SK-N-SH (cell line): ENCODE results near the gene OGFR.

Experiments
- CHD2 ChIP-seq: fragments of 150-350 bp; IDR thresholded peaks from 2 replicates; pipeline ENCODE4 v1.6.1; 2018; ENCODE audit warnings: low read length; ENCODE audit not compliant: partially characterized antibody
- EP300 ChIP-seq, 2 experiments: IDR thresholded peaks; 2 replicates each; pipeline versions ENCODE4 v1.4.0 to v1.6.1; 2012; ENCODE audit warnings: borderline replicate concordance in 1 of 2, low read depth in 1 of 2, low read length in 1 of 2
- EZH2phosphoT487 ChIP-seq: fragments of 200-600 bp; sonication (generic); IDR thresholded peaks from 2 replicates; pipeline ENCODE4 v1.6.1; 2017; ENCODE audit warnings: low read depth, mixed run types, mild to moderate bottlenecking, antibody characterized with exemption, moderate library complexity, borderline replicate concordance
- SIN3A ChIP-seq: IDR thresholded peaks from 2 replicates; pipeline ENCODE4 v1.6.1; 2012; ENCODE audit warnings: low read depth, mild to moderate bottlenecking, low read length, moderate library complexity, borderline replicate concordance
- SMC3 ChIP-seq: IDR thresholded peaks from 2 replicates; pipeline ENCODE4 v1.6.1; 2012; ENCODE audit warnings: low read depth, low read length, improper control_type of control experiment
- TAF1 ChIP-seq: IDR thresholded peaks from 2 replicates; pipeline ENCODE4 v1.6.1; 2012; ENCODE audit warnings: low read depth, mild to moderate bottlenecking, low read length, moderate library complexity, borderline replicate concordance
- TF ChIP-seq, protein P1 (sequence below): IDR thresholded peaks from 2 replicates; pipeline ENCODE4 v1.4.0; 2012; ENCODE audit warnings: low read depth, borderline replicate concordance
- TF ChIP-seq, protein P2 (sequence below): fragments of 200-600 bp; sonication (generic); IDR thresholded peaks from 2 replicates; pipeline ENCODE4 v1.6.1; 2017; ENCODE audit warnings: antibody characterized with exemption, mild to moderate bottlenecking, moderate library complexity
- TF ChIP-seq, protein P3 (sequence below): IDR thresholded peaks from 2 replicates; pipeline ENCODE4 v1.4.0; 2012; ENCODE audit warnings: low read depth, borderline replicate concordance
- TF ChIP-seq, protein P4 (sequence below): IDR thresholded peaks from 2 replicates; pipeline ENCODE4 v1.6.1; 2012; ENCODE audit warnings: mild to moderate bottlenecking, low read depth, low read length, moderate library complexity

DNA sequence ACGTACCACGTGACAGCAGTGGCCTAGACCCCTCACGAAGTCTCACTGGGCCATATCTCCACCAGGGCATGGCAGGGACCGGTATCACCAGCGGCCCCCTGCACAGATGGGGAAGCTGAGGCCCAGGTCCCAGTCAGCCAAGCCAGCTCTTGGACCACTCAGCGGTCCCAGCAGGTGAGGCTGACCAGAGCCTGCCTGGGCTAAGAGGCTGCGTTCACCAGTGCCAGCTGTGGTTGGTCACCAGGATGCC lies 11.0 kb upstream of the OGFR start:
- TF ChIP-seq, protein P1, sequence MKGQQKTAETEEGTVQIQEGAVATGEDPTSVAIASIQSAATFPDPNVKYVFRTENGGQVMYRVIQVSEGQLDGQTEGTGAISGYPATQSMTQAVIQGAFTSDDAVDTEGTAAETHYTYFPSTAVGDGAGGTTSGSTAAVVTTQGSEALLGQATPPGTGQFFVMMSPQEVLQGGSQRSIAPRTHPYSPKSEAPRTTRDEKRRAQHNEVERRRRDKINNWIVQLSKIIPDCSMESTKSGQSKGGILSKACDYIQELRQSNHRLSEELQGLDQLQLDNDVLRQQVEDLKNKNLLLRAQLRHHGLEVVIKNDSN, result no peak
- TF ChIP-seq, protein P2, sequence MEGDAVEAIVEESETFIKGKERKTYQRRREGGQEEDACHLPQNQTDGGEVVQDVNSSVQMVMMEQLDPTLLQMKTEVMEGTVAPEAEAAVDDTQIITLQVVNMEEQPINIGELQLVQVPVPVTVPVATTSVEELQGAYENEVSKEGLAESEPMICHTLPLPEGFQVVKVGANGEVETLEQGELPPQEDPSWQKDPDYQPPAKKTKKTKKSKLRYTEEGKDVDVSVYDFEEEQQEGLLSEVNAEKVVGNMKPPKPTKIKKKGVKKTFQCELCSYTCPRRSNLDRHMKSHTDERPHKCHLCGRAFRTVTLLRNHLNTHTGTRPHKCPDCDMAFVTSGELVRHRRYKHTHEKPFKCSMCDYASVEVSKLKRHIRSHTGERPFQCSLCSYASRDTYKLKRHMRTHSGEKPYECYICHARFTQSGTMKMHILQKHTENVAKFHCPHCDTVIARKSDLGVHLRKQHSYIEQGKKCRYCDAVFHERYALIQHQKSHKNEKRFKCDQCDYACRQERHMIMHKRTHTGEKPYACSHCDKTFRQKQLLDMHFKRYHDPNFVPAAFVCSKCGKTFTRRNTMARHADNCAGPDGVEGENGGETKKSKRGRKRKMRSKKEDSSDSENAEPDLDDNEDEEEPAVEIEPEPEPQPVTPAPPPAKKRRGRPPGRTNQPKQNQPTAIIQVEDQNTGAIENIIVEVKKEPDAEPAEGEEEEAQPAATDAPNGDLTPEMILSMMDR, result no peak
- TF ChIP-seq, protein P3, sequence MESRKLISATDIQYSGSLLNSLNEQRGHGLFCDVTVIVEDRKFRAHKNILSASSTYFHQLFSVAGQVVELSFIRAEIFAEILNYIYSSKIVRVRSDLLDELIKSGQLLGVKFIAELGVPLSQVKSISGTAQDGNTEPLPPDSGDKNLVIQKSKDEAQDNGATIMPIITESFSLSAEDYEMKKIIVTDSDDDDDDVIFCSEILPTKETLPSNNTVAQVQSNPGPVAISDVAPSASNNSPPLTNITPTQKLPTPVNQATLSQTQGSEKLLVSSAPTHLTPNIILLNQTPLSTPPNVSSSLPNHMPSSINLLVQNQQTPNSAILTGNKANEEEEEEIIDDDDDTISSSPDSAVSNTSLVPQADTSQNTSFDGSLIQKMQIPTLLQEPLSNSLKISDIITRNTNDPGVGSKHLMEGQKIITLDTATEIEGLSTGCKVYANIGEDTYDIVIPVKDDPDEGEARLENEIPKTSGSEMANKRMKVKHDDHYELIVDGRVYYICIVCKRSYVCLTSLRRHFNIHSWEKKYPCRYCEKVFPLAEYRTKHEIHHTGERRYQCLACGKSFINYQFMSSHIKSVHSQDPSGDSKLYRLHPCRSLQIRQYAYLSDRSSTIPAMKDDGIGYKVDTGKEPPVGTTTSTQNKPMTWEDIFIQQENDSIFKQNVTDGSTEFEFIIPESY, result no peak
- TF ChIP-seq TAF1, result no peak
- TF ChIP-seq, protein P4, sequence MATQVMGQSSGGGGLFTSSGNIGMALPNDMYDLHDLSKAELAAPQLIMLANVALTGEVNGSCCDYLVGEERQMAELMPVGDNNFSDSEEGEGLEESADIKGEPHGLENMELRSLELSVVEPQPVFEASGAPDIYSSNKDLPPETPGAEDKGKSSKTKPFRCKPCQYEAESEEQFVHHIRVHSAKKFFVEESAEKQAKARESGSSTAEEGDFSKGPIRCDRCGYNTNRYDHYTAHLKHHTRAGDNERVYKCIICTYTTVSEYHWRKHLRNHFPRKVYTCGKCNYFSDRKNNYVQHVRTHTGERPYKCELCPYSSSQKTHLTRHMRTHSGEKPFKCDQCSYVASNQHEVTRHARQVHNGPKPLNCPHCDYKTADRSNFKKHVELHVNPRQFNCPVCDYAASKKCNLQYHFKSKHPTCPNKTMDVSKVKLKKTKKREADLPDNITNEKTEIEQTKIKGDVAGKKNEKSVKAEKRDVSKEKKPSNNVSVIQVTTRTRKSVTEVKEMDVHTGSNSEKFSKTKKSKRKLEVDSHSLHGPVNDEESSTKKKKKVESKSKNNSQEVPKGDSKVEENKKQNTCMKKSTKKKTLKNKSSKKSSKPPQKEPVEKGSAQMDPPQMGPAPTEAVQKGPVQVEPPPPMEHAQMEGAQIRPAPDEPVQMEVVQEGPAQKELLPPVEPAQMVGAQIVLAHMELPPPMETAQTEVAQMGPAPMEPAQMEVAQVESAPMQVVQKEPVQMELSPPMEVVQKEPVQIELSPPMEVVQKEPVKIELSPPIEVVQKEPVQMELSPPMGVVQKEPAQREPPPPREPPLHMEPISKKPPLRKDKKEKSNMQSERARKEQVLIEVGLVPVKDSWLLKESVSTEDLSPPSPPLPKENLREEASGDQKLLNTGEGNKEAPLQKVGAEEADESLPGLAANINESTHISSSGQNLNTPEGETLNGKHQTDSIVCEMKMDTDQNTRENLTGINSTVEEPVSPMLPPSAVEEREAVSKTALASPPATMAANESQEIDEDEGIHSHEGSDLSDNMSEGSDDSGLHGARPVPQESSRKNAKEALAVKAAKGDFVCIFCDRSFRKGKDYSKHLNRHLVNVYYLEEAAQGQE, result no peak
- no peak for TF ChIP-seq SIN3A
- no peak for TF ChIP-seq EP300 (IDR thresholded peaks at IDR 0.05; ENCODE audit: borderline replicate concordance in 1 of 2, low read depth in 1 of 2, low read length in 1 of 2)
- no peak for TF ChIP-seq EZH2phosphoT487
- no peak for TF ChIP-seq CHD2
- TF ChIP-seq SMC3, result no peak
